SK-N-SH treated with all-trans-retinoic acid at 6 μM for 48 hours (cell line): ENCODE data around the gene THRB.

Experiments
- ATAC-seq: fragments of 200-7000 bp; cut with Tn5 transposase; 3 replicates; pipeline ENCODE4 v1.9.1; 2020; ENCODE audit warnings: mild to moderate bottlenecking, moderate library complexity
- ARNTL ChIP-seq: fragments of 450-650 bp; formaldehyde crosslinking; IDR thresholded peaks from 2 replicates; pipeline ENCODE4 v1.5.0; 2020; ENCODE audit warnings: low read depth, mild to moderate bottlenecking, moderate library complexity, borderline replicate concordance
- BACH2 ChIP-seq: fragments of 250-450 bp; sonication (Bioruptor Pico); IDR thresholded peaks from 2 replicates; pipeline ENCODE4 v1.9.0; 2021; ENCODE audit warnings: mild to moderate bottlenecking, borderline replicate concordance
- CSDC2 ChIP-seq: fragments of 250-450 bp; sonication (Bioruptor Pico); IDR thresholded peaks from 2 replicates; pipeline ENCODE4 v1.5.0; 2020; ENCODE audit warnings: mild to moderate bottlenecking, moderate library complexity
- ESRRG ChIP-seq: fragments of 250-450 bp; sonication (Bioruptor Pico); IDR thresholded peaks from 2 replicates; pipeline ENCODE4 v1.6.1; 2021; ENCODE audit warnings: mild to moderate bottlenecking
- GLIS3 ChIP-seq: fragments of 250-450 bp; sonication (Bioruptor Pico); IDR thresholded peaks from 2 replicates; pipeline ENCODE4 v1.5.0; 2020; ENCODE audit warnings: mild to moderate bottlenecking, moderate library complexity
- ISL1 ChIP-seq: fragments of 250-450 bp; sonication (Bioruptor Pico); IDR thresholded peaks from 2 replicates; pipeline ENCODE4 v2.1.2; 2022; ENCODE audit warnings: mild to moderate bottlenecking, moderate library complexity
- OSR1 ChIP-seq: fragments of 250-450 bp; sonication (Bioruptor Pico); IDR thresholded peaks from 2 replicates; pipeline ENCODE4 v1.8.0; 2022; ENCODE audit warnings: moderate library complexity, mild to moderate bottlenecking, inconsistent platforms
- RARB ChIP-seq: fragments of 250-450 bp; sonication (Bioruptor Pico); IDR thresholded peaks from 2 replicates; pipeline ENCODE4 v1.8.0; 2021; ENCODE audit warnings: mild to moderate bottlenecking, moderate library complexity
- TCF4 ChIP-seq: fragments of 250-450 bp; sonication (Bioruptor Pico); IDR thresholded peaks from 2 replicates; pipeline ENCODE4 v1.8.0; 2021; ENCODE audit warnings: mild to moderate bottlenecking, moderate library complexity, borderline replicate concordance
- TOX ChIP-seq: fragments of 250-450 bp; sonication (Bioruptor Pico); IDR thresholded peaks from 2 replicates; pipeline ENCODE4 v1.8.0; 2021; ENCODE audit warnings: mild to moderate bottlenecking, moderate library complexity, borderline replicate concordance
- ZC3H10 ChIP-seq: fragments of 250-450 bp; sonication (Bioruptor Pico); IDR thresholded peaks from 2 replicates; pipeline ENCODE4 v1.5.1; 2021; ENCODE audit warnings: mild to moderate bottlenecking, moderate library complexity
- ZFP3 ChIP-seq: fragments of 250-450 bp; sonication (Bioruptor Pico); IDR thresholded peaks from 2 replicates; pipeline ENCODE4 v1.5.0; 2020; ENCODE audit warnings: mild to moderate bottlenecking, moderate library complexity
- ZFP30 ChIP-seq: fragments of 450-650 bp; formaldehyde crosslinking; IDR thresholded peaks from 2 replicates; pipeline ENCODE4 v1.5.0; 2022; ENCODE audit warnings: mild to moderate bottlenecking, moderate library complexity
- ZNF565 ChIP-seq: fragments of 450-650 bp; formaldehyde crosslinking; conservative IDR thresholded peaks from 2 replicates; pipeline ENCODE4 v1.5.0; 2020; ENCODE audit warnings: low read depth, mild to moderate bottlenecking, moderate library complexity
- ZNF70 ChIP-seq: fragments of 450-650 bp; formaldehyde crosslinking; IDR thresholded peaks from 2 replicates; pipeline ENCODE4 v1.5.0; 2020; ENCODE audit warnings: mild to moderate bottlenecking, moderate library complexity
- ZNF8 ChIP-seq: fragments of 450-650 bp; formaldehyde crosslinking; IDR thresholded peaks from 2 replicates; pipeline ENCODE4 v1.5.0; 2020; ENCODE audit warnings: mild to moderate bottlenecking, moderate library complexity
- TF ChIP-seq, protein P1 (sequence below): fragments of 250-450 bp; sonication (Bioruptor Pico); IDR thresholded peaks from 2 replicates; pipeline ENCODE4 v1.8.0; 2021; ENCODE audit warnings: low read depth, mild to moderate bottlenecking, moderate library complexity, borderline replicate concordance
- TF ChIP-seq, protein P2 (sequence below): fragments of 250-450 bp; sonication (Bioruptor Pico); IDR thresholded peaks from 2 replicates; pipeline ENCODE4 v1.8.0; 2020; ENCODE audit warnings: mild to moderate bottlenecking, moderate library complexity, borderline replicate concordance
- TF ChIP-seq, protein P3 (sequence below): fragments of 250-450 bp; sonication (Bioruptor Pico); IDR thresholded peaks from 2 replicates; pipeline ENCODE4 v1.5.1; 2021; ENCODE audit warnings: mild to moderate bottlenecking, moderate library complexity
- TF ChIP-seq, protein P4 (sequence below): fragments of 250-450 bp; sonication (Bioruptor Pico); IDR thresholded peaks from 2 replicates; pipeline ENCODE4 v1.5.0; 2020; ENCODE audit warnings: mild to moderate bottlenecking, moderate library complexity
- TF ChIP-seq, protein P5 (sequence below): fragments of 250-450 bp; sonication (Bioruptor Pico); IDR thresholded peaks from 2 replicates; pipeline ENCODE4 v1.5.1; 2020; ENCODE audit warnings: low read depth, mild to moderate bottlenecking, moderate library complexity

THRB gene

DNA sequence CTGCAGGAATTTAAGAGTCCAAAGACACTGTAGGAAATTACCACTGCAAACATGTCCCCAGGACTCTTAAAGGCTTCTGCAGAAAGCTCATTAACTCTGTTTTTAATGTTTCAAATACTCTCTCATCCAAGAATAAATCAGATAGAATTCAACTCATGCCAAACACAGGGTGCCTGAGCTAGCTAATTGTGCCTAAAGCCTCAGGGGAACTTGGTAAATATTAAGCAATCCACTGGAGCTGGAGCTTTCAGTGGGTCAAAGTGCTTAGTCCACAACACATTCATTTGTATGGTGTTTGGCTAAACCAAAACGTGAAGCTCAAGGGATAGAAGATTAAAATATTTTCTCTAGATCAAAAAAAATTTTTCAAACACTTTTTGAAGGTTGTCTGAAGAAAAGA, 131.4 kb downstream of the THRB start:
- no peak for ATAC-seq
- TF ChIP-seq, protein P1, sequence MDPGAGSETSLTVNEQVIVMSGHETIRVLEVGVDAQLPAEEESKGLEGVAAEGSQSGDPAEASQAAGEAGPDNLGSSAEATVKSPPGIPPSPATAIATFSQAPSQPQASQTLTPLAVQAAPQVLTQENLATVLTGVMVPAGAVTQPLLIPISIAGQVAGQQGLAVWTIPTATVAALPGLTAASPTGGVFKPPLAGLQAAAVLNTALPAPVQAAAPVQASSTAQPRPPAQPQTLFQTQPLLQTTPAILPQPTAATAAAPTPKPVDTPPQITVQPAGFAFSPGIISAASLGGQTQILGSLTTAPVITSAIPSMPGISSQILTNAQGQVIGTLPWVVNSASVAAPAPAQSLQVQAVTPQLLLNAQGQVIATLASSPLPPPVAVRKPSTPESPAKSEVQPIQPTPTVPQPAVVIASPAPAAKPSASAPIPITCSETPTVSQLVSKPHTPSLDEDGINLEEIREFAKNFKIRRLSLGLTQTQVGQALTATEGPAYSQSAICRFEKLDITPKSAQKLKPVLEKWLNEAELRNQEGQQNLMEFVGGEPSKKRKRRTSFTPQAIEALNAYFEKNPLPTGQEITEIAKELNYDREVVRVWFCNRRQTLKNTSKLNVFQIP (CRISPR knock-in tag) = no peak
- TF ChIP-seq BACH2 (CRISPR knock-in tag) (no peak), RARB (no peak), ZC3H10 (no peak), ZFP30 (no peak)
- TF ChIP-seq, all 23 proteins: peak for 0

DNA sequence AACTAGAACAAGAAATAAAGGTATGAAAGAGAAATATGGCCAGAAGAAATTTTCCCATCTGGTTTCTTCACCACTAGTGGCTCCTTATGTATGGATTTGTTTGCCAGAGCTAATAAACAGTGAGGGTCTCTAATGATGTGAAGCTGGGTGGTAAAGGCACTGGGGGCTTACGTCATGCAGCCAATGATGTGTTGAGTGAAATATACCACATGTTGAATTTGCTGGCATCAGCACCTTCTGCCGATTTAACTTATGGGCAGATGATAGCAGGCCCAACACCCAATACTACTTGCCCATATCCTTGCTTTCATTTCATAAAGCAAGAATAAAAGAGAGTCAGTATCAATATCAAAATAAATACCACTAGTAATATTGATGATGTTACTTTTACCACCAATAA, 133.0 kb downstream of the THRB start:
- no peak for ATAC-seq
- TF ChIP-seq, protein P1 (CRISPR knock-in tag) = no peak
- no peak for TF ChIP-seq OSR1 (CRISPR knock-in tag)
- TF ChIP-seq CSDC2 (CRISPR knock-in tag) = no peak
- no peak for TF ChIP-seq ARNTL (CRISPR knock-in tag)
- no peak for TF ChIP-seq ISL1
- no peak for TF ChIP-seq ESRRG (CRISPR knock-in tag)
- no peak for TF ChIP-seq ZNF8 (CRISPR knock-in tag)
- TF ChIP-seq TOX (CRISPR knock-in tag) = no peak
- TF ChIP-seq GLIS3 = no peak
- no peak for TF ChIP-seq BACH2 (CRISPR knock-in tag)
- no peak for TF ChIP-seq TCF4 (CRISPR knock-in tag)
- TF ChIP-seq, protein P2, sequence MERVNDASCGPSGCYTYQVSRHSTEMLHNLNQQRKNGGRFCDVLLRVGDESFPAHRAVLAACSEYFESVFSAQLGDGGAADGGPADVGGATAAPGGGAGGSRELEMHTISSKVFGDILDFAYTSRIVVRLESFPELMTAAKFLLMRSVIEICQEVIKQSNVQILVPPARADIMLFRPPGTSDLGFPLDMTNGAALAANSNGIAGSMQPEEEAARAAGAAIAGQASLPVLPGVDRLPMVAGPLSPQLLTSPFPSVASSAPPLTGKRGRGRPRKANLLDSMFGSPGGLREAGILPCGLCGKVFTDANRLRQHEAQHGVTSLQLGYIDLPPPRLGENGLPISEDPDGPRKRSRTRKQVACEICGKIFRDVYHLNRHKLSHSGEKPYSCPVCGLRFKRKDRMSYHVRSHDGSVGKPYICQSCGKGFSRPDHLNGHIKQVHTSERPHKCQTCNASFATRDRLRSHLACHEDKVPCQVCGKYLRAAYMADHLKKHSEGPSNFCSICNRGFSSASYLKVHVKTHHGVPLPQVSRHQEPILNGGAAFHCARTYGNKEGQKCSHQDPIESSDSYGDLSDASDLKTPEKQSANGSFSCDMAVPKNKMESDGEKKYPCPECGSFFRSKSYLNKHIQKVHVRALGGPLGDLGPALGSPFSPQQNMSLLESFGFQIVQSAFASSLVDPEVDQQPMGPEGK (CRISPR knock-in tag) = no peak
- TF ChIP-seq, protein P3, sequence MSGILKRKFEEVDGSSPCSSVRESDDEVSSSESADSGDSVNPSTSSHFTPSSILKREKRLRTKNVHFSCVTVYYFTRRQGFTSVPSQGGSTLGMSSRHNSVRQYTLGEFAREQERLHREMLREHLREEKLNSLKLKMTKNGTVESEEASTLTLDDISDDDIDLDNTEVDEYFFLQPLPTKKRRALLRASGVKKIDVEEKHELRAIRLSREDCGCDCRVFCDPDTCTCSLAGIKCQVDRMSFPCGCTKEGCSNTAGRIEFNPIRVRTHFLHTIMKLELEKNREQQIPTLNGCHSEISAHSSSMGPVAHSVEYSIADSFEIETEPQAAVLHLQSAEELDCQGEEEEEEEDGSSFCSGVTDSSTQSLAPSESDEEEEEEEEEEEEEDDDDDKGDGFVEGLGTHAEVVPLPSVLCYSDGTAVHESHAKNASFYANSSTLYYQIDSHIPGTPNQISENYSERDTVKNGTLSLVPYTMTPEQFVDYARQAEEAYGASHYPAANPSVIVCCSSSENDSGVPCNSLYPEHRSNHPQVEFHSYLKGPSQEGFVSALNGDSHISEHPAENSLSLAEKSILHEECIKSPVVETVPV (CRISPR knock-in tag) = no peak
- no peak for TF ChIP-seq ZC3H10
- TF ChIP-seq RARB = no peak
- no peak for TF ChIP-seq ZNF70
- TF ChIP-seq, protein P4, sequence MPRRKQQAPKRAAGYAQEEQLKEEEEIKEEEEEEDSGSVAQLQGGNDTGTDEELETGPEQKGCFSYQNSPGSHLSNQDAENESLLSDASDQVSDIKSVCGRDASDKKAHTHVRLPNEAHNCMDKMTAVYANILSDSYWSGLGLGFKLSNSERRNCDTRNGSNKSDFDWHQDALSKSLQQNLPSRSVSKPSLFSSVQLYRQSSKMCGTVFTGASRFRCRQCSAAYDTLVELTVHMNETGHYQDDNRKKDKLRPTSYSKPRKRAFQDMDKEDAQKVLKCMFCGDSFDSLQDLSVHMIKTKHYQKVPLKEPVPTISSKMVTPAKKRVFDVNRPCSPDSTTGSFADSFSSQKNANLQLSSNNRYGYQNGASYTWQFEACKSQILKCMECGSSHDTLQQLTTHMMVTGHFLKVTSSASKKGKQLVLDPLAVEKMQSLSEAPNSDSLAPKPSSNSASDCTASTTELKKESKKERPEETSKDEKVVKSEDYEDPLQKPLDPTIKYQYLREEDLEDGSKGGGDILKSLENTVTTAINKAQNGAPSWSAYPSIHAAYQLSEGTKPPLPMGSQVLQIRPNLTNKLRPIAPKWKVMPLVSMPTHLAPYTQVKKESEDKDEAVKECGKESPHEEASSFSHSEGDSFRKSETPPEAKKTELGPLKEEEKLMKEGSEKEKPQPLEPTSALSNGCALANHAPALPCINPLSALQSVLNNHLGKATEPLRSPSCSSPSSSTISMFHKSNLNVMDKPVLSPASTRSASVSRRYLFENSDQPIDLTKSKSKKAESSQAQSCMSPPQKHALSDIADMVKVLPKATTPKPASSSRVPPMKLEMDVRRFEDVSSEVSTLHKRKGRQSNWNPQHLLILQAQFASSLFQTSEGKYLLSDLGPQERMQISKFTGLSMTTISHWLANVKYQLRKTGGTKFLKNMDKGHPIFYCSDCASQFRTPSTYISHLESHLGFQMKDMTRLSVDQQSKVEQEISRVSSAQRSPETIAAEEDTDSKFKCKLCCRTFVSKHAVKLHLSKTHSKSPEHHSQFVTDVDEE (CRISPR knock-in tag) = no peak
- TF ChIP-seq ZNF565 (CRISPR knock-in tag) = no peak
- no peak for TF ChIP-seq ZFP30
- no peak for TF ChIP-seq ZFP3

DNA sequence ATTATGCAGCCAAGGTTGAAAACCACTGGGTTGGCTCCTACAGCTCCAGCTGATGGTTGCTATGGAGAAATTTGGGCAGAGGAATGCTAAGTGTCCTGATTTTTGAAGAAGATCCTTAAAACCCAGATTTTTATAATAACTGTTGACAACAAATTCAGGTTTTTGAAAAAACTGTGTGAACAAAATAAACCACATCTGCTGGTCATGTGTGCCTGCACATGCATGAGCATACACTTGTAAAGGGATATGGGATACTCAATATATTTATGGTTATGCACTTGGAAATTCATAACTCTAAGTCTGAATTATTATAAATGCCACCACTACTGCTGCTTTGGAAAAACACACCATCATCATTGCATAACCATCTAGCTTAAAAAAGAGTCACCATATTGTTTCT, 133.7 kb downstream of the THRB start:
- TF ChIP-seq ARNTL (CRISPR knock-in tag) (no peak), GLIS3 (no peak), ZFP30 (no peak), ISL1 (no peak), CSDC2 (CRISPR knock-in tag) (no peak), BACH2 (CRISPR knock-in tag) (no peak), ESRRG (CRISPR knock-in tag) (no peak), ZNF70 (no peak), TOX (CRISPR knock-in tag) (no peak), OSR1 (CRISPR knock-in tag) (no peak), TCF4 (CRISPR knock-in tag) (no peak), RARB (no peak), ZC3H10 (no peak), ZFP3 (no peak)
- TF ChIP-seq, protein P5, sequence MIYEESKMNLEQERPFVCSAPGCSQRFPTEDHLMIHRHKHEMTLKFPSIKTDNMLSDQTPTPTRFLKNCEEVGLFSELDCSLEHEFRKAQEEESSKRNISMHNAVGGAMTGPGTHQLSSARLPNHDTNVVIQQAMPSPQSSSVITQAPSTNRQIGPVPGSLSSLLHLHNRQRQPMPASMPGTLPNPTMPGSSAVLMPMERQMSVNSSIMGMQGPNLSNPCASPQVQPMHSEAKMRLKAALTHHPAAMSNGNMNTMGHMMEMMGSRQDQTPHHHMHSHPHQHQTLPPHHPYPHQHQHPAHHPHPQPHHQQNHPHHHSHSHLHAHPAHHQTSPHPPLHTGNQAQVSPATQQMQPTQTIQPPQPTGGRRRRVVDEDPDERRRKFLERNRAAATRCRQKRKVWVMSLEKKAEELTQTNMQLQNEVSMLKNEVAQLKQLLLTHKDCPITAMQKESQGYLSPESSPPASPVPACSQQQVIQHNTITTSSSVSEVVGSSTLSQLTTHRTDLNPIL = no peak
- TF ChIP-seq, protein P3 (CRISPR knock-in tag) = no peak
- no peak for ATAC-seq
